ENCODE results near the gene FHAD1. TPM values are rescaled to one million over a fixed set of nuclear protein-coding genes. Genes with fewer than 3 reads are reported as not detected.

FHAD1 gene
- total and polyA plus RNA-seq, 10 of the 15 experiments (the other 5 are each of a cell fraction or from before 2014, with no cell fraction given) = 0.09 to 1.0 (median 0.32) TPM; not detected in 2

GRCh38 chr1:15424146-15424667, 177.2 kb downstream of the FHAD1 start (continued):
- TF ChIP-seq, protein P1, sequence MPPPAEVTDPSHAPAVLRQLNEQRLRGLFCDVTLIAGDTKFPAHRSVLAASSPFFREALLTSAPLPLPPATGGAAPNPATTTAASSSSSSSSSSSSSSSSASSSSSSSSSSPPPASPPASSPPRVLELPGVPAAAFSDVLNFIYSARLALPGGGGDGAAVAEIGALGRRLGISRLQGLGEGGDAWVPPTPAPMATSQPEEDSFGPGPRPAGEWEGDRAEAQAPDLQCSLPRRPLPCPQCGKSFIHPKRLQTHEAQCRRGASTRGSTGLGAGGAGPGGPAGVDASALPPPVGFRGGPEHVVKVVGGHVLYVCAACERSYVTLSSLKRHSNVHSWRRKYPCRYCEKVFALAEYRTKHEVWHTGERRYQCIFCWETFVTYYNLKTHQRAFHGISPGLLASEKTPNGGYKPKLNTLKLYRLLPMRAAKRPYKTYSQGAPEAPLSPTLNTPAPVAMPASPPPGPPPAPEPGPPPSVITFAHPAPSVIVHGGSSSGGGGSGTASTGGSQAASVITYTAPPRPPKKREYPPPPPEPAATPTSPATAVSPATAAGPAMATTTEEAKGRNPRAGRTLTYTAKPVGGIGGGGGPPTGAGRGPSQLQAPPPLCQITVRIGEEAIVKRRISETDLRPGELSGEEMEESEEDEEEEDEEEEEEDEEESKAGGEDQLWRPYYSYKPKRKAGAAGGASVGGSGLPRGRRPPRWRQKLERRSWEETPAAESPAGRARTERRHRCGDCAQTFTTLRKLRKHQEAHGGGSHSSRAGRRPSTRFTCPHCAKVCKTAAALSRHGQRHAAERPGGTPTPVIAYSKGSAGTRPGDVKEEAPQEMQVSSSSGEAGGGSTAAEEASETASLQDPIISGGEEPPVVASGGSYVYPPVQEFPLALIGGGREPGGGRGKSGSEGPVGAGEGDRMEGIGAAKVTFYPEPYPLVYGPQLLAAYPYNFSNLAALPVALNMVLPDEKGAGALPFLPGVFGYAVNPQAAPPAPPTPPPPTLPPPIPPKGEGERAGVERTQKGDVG (CRISPR knock-in tag; IDR thresholded peaks at IDR 0.05) = no peak
- TF ChIP-seq HDGF (IDR thresholded peaks at IDR 0.05) (no peak), IKZF2 (IDR thresholded peaks at IDR 0.05) (no peak)

DNA sequence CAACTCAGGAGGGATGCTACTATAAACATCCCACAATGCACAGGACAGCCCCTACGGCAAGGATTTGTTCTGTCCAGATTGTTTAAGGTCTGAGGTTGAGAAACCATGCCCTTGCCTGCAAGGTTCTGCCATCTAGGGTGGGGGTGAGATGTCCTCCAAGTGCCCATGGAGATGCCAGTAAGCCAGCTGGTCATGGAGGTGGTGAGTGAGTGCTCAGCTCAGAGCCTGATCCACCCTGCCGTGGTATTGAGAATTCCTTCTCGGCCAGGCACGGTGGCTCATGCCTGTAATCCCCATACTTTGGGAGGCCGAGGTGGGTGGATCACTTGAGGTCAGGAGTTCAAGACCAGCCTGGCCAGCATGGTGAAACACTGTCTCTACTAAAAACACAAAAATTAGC, 178.0 kb downstream of the FHAD1 start:
- TF ChIP-seq, protein P2, sequence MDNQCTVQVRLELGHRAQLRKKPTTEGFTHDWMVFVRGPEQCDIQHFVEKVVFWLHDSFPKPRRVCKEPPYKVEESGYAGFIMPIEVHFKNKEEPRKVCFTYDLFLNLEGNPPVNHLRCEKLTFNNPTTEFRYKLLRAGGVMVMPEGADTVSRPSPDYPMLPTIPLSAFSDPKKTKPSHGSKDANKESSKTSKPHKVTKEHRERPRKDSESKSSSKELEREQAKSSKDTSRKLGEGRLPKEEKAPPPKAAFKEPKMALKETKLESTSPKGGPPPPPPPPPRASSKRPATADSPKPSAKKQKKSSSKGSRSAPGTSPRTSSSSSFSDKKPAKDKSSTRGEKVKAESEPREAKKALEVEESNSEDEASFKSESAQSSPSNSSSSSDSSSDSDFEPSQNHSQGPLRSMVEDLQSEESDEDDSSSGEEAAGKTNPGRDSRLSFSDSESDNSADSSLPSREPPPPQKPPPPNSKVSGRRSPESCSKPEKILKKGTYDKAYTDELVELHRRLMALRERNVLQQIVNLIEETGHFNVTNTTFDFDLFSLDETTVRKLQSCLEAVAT (IDR thresholded peaks at IDR 0.05) = no peak
- ChIA-PET POLR2A (no interaction called here), SMC1A (ENCODE audit: uncharacterized antibody, unreplicated experiment) (interaction anchor here (0.8 kb wide), 1 partner anchor 102 kb away, joined by 4 read pairs; no protein-coding TSS in a partner anchor), RAD21 (ENCODE audit: unreplicated experiment) (no interaction called here), CTCF (interaction anchor here (2.2 kb wide), 1 partner anchor 101 kb away, joined by 10 read pairs; no protein-coding TSS in a partner anchor)
- Histone ChIP-seq H2AFZ (ENCODE audit: control insufficient read depth, low read depth, low read length) (no peak overlapping the region), H3K9ac (ENCODE audit: control insufficient read depth, insufficient read depth, low read length) (no peak overlapping the region), H3K9me3 (replicated peaks; ENCODE audit: control insufficient read depth, insufficient read depth, low read length) (no peaks in the 10 kb centered on the region), H3K36me3 (ENCODE audit: control insufficient read depth in 2 of 2, insufficient read depth in 2 of 2, low read length in 1 of 2) (peaks cover 6 to 22% of the 10 kb centered on the region in 2 experiments; a peak in 3 of 4 replicates), H3K4me3 (no peak overlapping the region), H3K4me2 (ENCODE audit: control insufficient read depth, insufficient read depth) (no peak overlapping the region), H4K20me1 (ENCODE audit: control insufficient read depth, insufficient read depth) (peaks cover 4% of the 10 kb centered on the region; the same call in 1 of the 2 replicates), H3K27ac (ENCODE audit: control insufficient read depth, insufficient read depth) (no peak overlapping the region), H3K79me2 (ENCODE audit: control insufficient read depth, insufficient read depth, low read length) (peaks cover 15% of the 10 kb centered on the region), H3K4me1 (ENCODE audit: control insufficient read depth, insufficient read depth, low read length) (no peaks in the 10 kb centered on the region), H3K27me3 (replicated peaks in 1 of 2; ENCODE audit: control insufficient read depth in 2 of 2, insufficient read depth in 2 of 2, low read length in 1 of 2) (no peaks in the 10 kb centered on the region)
- no TSS peak for BruUV-seq (replicated peaks)
- WGBS (ENCODE audit: insufficient coverage, insufficient replicate concordance, low lambda C conversion rate, missing lambda C conversion rate) = 86% methylated on average over 5 of the region's 5 CpGs
- FAIRE-seq (no peak), DNase-seq (ENCODE audit: low read depth, low spot score) (no peak), ATAC-seq (no peak)
- intact Hi-C loops (cut with micrococcal nuclease; ENCODE audit: unreplicated experiment) = no loop called here
- in situ Hi-C loops (cut with MboI) = loop anchor here (5.0 kb wide), 1 partner anchor 98 kb away; no protein-coding TSS in a partner anchor
